HG02884 (cell line): ENCODE measurements around the gene MICAL3.
A peak's percentile ranks its signal among the peaks of the same experiment; 100 is the strongest.
"Not testable (repeated sequence)": the region's sequence is repeated elsewhere in the genome, so short reads cannot be mapped to it uniquely, and the experiment has no call there.

Experiments
- ATAC-seq: cut with Tn5 transposase; IDR thresholded peaks from one replicate; pipeline ENCODE4 v1.9.1; 2021; ENCODE audit warnings: mild to moderate bottlenecking, moderate library complexity; ENCODE audit not compliant: unreplicated experiment

MICAL3 gene

GRCh38 chr22:18024276-18024939 is at the start of gene MICAL3:
MICAL3 (minus strand) TSS chr22:18024561; CDS start chr22:17906812, 117,749 bp downstream.
- ATAC-seq, result peak; percentile 50

GRCh38 chr22:18073927-18074326 is 49.6 kb upstream of the MICAL3 start:
- not testable (repeated sequence) for ATAC-seq

- ATAC-seq, result no peak
These were observed 49.1 kb upstream of the MICAL3 start for GRCh38 chr22:18073467-18073866.

- ATAC-seq, result no peak
These were observed 47.6 kb upstream of the MICAL3 start for GRCh38 chr22:18071968-18072310.

- not testable (repeated sequence) for ATAC-seq
These were observed 47.1 kb upstream of the MICAL3 start for GRCh38 chr22:18071307-18071967.

- ATAC-seq, result no peak
These were observed 46.4 kb upstream of the MICAL3 start for GRCh38 chr22:18070556-18071306.

GRCh38 chr22:18070041-18070440 is 45.7 kb upstream of the MICAL3 start:
- no peak for ATAC-seq

GRCh38 chr22:18069041-18069440 is 44.7 kb upstream of the MICAL3 start:
- no peak for ATAC-seq

GRCh38 chr22:18068381-18068988 is 44.1 kb upstream of the MICAL3 start:
- no peak for ATAC-seq

- no peak for ATAC-seq
These were observed 43.4 kb upstream of the MICAL3 start for GRCh38 chr22:18067548-18068341.

GRCh38 chr22:18067121-18067520 is 42.8 kb upstream of the MICAL3 start:
- ATAC-seq, result no peak

- no peak for ATAC-seq
These were observed 42.0 kb upstream of the MICAL3 start for GRCh38 chr22:18066181-18066859.

GRCh38 chr22:18065256-18065655 is 40.9 kb upstream of the MICAL3 start:
- ATAC-seq, result no peak

- ATAC-seq, result no peak
These were observed 40.3 kb upstream of the MICAL3 start for GRCh38 chr22:18064636-18065035.

GRCh38 chr22:18063715-18064114 is 39.4 kb upstream of the MICAL3 start:
- ATAC-seq, result not testable (repeated sequence)

- no peak for ATAC-seq
These were observed 38.9 kb upstream of the MICAL3 start for GRCh38 chr22:18063306-18063705.

- no peak for ATAC-seq
These were observed 38.1 kb upstream of the MICAL3 start for GRCh38 chr22:18062421-18062820.

- ATAC-seq, result no peak
These were observed 36.6 kb upstream of the MICAL3 start for GRCh38 chr22:18060646-18061620.

- no peak for ATAC-seq
These were observed 35.6 kb upstream of the MICAL3 start for GRCh38 chr22:18059991-18060390.
